Left ventricle myocardium superior (tissue), 1 donor: ENCODE measurements around the gene DCAF4. TPM values are rescaled to one million over a fixed set of nuclear protein-coding genes. Genes with fewer than 3 reads are reported as not detected.
"Not testable (repeated sequence)": the region's sequence is repeated elsewhere in the genome, so short reads cannot be mapped to it uniquely, and the experiment has no call there.

Experiments
- ATAC-seq: fragments of 200-7000 bp; cut with Tn5 transposase; one replicate; pipeline ENCODE4 v1.9.1; 2020; ENCODE audit warnings: mild to moderate bottlenecking, moderate library complexity
- DNase-seq: peaks from one replicate; pipeline ENCODE4 v3.0.0-alpha.2; 2020
- intact Hi-C: fragments of 100-400 bp; cut with micrococcal nuclease; formaldehyde crosslinking; loops from one replicate; pipeline ENCODE4 v1.11.0; 2022
- total RNA-seq: library from RNA; stranded (reverse); fragmentation: NEBNext Ultra II Directional; extraction: Animal tissue kit (Norgen Biotek cat#: 25700); gene quantifications from one replicate; pipeline ENCODE4 v1.2.1, GENCODE V29; 2021
- donor health status: DM: no; HTN: yes; CAD: no; lungs with severe emphysema.

The DCAF4 gene
- total RNA-seq, 1 donor from 2014 or later, result 8.4 TPM

GRCh38 chr14:73000073-73000472 is 73.8 kb downstream of the DCAF4 start:
- no peak for ATAC-seq
- DNase-seq, result no peak
- intact Hi-C loops, result no loop called here

- DNase-seq (peak; percentile 52), ATAC-seq (peak; percentile 78)
- intact Hi-C loops, result no loop called here
Measured at GRCh38 chr14:73003681-73004080, 77.4 kb downstream of the DCAF4 start.

DNA sequence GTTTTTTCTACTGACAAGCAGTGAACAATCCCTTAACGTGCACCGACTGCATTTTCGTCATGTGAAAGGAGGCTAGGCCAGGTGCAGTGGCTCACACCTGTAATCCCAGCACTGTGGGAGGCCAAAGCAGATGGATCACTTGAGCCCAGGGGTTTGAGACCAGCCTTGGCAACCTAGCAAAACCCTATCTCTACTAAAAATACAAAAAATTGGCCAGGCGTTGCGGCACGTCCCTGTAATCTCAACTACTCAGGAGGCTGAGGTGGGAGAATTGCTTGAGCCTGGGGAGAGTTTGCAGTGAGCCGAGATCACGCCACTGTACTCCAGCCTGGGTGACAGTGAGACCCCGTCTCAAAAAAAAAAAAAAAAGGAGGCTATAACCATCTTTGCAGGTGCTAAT is 78.4 kb downstream of the DCAF4 start:
- DNase-seq, intact Hi-C loops: not testable (repeated sequence)
- ATAC-seq, result peak; percentile 16

- ATAC-seq (no peak), DNase-seq (no peak)
- intact Hi-C loops, result no loop called here
Measured at GRCh38 chr14:73007835-73008234, 81.6 kb downstream of the DCAF4 start.

DNA sequence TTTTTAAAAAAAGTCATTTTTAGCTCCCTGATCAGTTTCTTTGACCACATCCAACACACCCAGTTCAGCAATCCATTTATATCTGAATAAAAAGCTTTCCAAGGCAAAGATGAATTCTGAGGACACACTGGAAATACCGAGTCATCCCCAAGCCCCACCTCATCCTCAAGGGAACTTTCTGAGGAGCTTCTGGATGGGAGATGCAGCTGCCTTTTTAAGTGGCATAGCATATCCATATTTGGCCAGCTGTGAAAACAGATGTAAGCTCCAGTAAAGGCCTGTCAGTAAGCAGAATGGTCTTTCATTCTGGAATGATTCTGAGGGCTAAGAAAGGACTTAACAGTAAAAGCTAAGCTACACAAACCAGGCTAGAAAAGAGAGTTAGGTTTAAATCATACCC is 82.2 kb downstream of the DCAF4 start:
- ATAC-seq (peak; percentile 10), DNase-seq (no peak)
- intact Hi-C loops, result no loop called here

Other genes starting within 250 kb of the DCAF4 start
- gene DPF3, start 32.4 kb upstream of the DCAF4 start, total RNA-seq, result 28.7 TPM
- 15.7 TPM for gene ZFYVE1, start 100.6 kb downstream of the DCAF4 start, total RNA-seq
- 35.9 TPM for gene RBM25, start 132.1 kb downstream of the DCAF4 start, total RNA-seq
- 24.1 TPM for gene PSEN1, start 210.0 kb downstream of the DCAF4 start, total RNA-seq